ENCODE data around the gene PRDM15.

- TF ChIP-seq CTCF (conservative IDR thresholded peaks at IDR 0.05; ENCODE audit: low read length) (no peak; the same call in 1 of the 2 replicates), EZH2phosphoT487 (IDR thresholded peaks at IDR 0.05; ENCODE audit: borderline replicate concordance) (no peak)
Observed at GRCh38 chr21:41778930-41779600, 100.1 kb downstream of the PRDM15 start.
